HFFc6 (cell line): ENCODE results near the gene CMSS1. TPM values are rescaled to one million over a fixed set of nuclear protein-coding genes. Genes with fewer than 3 reads are reported as not detected.

ENCODE experiments used
- DNase-seq: peaks from one replicate; pipeline ENCODE4 v3.0.0-alpha.2; 2018
- H3K27ac Mint-ChIP-seq: 2 replicates; pipeline ENCODE4 v1.8.0; 2020; ENCODE audit warnings: mild to moderate bottlenecking, mixed read lengths
- H3K27me3 Mint-ChIP-seq: 2 replicates; pipeline ENCODE4 v1.8.0; 2021; ENCODE audit warnings: mild to moderate bottlenecking, moderate library complexity, mixed read lengths; ENCODE audit not compliant: insufficient read depth
- H3K36me3 Mint-ChIP-seq: 2 replicates; pipeline ENCODE4 v1.8.0; 2021; ENCODE audit warnings: low read depth, mixed read lengths
- H3K4me1 Mint-ChIP-seq: 2 replicates; pipeline ENCODE4 v1.8.0; 2020; ENCODE audit warnings: low read depth, mixed read lengths
- H3K4me3 Mint-ChIP-seq: 2 replicates; pipeline ENCODE4 v1.8.0; 2020; ENCODE audit warnings: mild to moderate bottlenecking, moderate library complexity, mixed read lengths
- H3K9me3 Mint-ChIP-seq: 2 replicates; pipeline ENCODE4 v1.8.0; 2020; ENCODE audit warnings: mild to moderate bottlenecking, mixed read lengths
- CTCF ChIP-seq: fragments of 200-600 bp; sonication (generic); IDR thresholded peaks from 2 replicates; pipeline ENCODE4 v1.5.0; 2021; ENCODE audit warnings: antibody characterized with exemption, mild to moderate bottlenecking
- total RNA-seq, 6 experiments: library from RNA; stranded (reverse); fragmentation: NEBNext Ultra II Directional; extraction: Animal tissue kit (Norgen Biotek cat#: 25700); gene quantifications; 2 replicates in 1 of 6; 3 replicates in 5 of 6; pipeline ENCODE4 v1.2.3, GENCODE V29; 2021

Gene CMSS1
- total RNA-seq, 6 experiments from 2014 or later = 27.8 to 47.0 (median 38.1) TPM

GRCh38 chr3:99892332-99892731 lies 74.7 kb downstream of the CMSS1 start:
- Mint-ChIP-seq H3K27me3 (no peaks in the 10 kb centered on the region; the same call in 1 of the 2 replicates), H3K9me3 (no peaks in the 10 kb centered on the region), H3K36me3 (0 out of 2 replicates have a peak, but pooled peaks cover 5% of the 10 kb centered on the region), H3K4me3 (no peak overlapping the region), H3K4me1 (peaks cover 44% of the 10 kb centered on the region), H3K27ac (peak overlapping the region; percentile 24; the same call in 1 of the 2 replicates)
- no peak for DNase-seq
- TF ChIP-seq CTCF = peak; percentile 41

GRCh38 chr3:99895131-99895696 lies 77.6 kb downstream of the CMSS1 start:
- peak overlapping the region; percentile 98 for H3K27ac Mint-ChIP-seq
- 0 out of 2 replicates have a peak, but pooled peaks cover 5% of the 10 kb centered on the region for H3K36me3 Mint-ChIP-seq
- no peaks in the 10 kb centered on the region; the same call in 1 of the 2 replicates for H3K27me3 Mint-ChIP-seq
- TF ChIP-seq CTCF = no peak
- DNase-seq = peak; percentile 21
- peak overlapping the region; percentile 82; the same call in 1 of the 2 replicates for H3K4me3 Mint-ChIP-seq
- H3K4me1 Mint-ChIP-seq = peaks cover 67% of the 10 kb centered on the region
- H3K9me3 Mint-ChIP-seq = no peaks in the 10 kb centered on the region

GRCh38 chr3:99895703-99896441 lies 78.2 kb downstream of the CMSS1 start:
- Mint-ChIP-seq H3K4me1 (peaks cover 73% of the 10 kb centered on the region), H3K4me3 (peak overlapping the region; percentile 82), H3K27ac (peak overlapping the region; percentile 98), H3K9me3 (no peaks in the 10 kb centered on the region), H3K27me3 (no peaks in the 10 kb centered on the region; the same call in 1 of the 2 replicates), H3K36me3 (0 out of 2 replicates have a peak, but pooled peaks cover 5% of the 10 kb centered on the region)
- DNase-seq = peak; percentile 92
- TF ChIP-seq CTCF = no peak

GRCh38 chr3:99896482-99896881 lies 78.8 kb downstream of the CMSS1 start:
- Mint-ChIP-seq H3K36me3 (0 out of 2 replicates have a peak, but pooled peaks cover 5% of the 10 kb centered on the region), H3K4me3 (peak overlapping the region; percentile 82), H3K27me3 (no peaks in the 10 kb centered on the region; the same call in 1 of the 2 replicates), H3K9me3 (no peaks in the 10 kb centered on the region), H3K27ac (peak overlapping the region; percentile 98), H3K4me1 (peaks cover 79% of the 10 kb centered on the region)
- no peak for TF ChIP-seq CTCF
- DNase-seq = peak; percentile 24

- Mint-ChIP-seq H3K27ac (no peak overlapping the region), H3K4me1 (peaks cover 89% of the 10 kb centered on the region), H3K4me3 (no peak overlapping the region), H3K9me3 (no peaks in the 10 kb centered on the region), H3K27me3 (no peaks in the 10 kb centered on the region; the same call in 1 of the 2 replicates), H3K36me3 (no peaks in the 10 kb centered on the region)
- DNase-seq = no peak
- TF ChIP-seq CTCF = no peak
Measured at GRCh38 chr3:99899603-99900002, 81.9 kb downstream of the CMSS1 start.
